ENCODE measurements around the gene ETFBKMT. TPM values are rescaled to one million over a fixed set of nuclear protein-coding genes. Genes with fewer than 3 reads are reported as not detected.

Gene ETFBKMT
- polyA plus RNA-seq, 3 donors, result 0.67 to 2.2 (median 1.5) TPM

- no peak for DNase-seq
- intact Hi-C loops (cut with micrococcal nuclease), result no loop called here
- Histone ChIP-seq H3K9me3 (replicated peaks in 1 of 2; ENCODE audit: control insufficient read depth in 1 of 2, insufficient read depth in 1 of 2, low read length in 2 of 2) (peaks cover 0 to 7% of the 10 kb centered on the region in 2 donors), H3K79me2 (ENCODE audit: insufficient read depth, low read length) (no peaks in the 10 kb centered on the region), H3K9ac (ENCODE audit: insufficient read depth, low read length, poor library complexity, severe bottlenecking) (no peak overlapping the region), H4K20me1 (ENCODE audit: insufficient read depth, low read length) (no peaks in the 10 kb centered on the region), H3K4me2 (replicated peaks; ENCODE audit: extremely low read depth, low read length, poor library complexity, severe bottlenecking) (no peak overlapping the region), H2AFZ (ENCODE audit: insufficient read depth, low read depth, low read length, poor library complexity, severe bottlenecking) (no peak overlapping the region), H3K4me3 (replicated peaks in 1 of 3; ENCODE audit: low read depth in 2 of 3, low read length in 3 of 3) (no peak overlapping the region), H3K27me3 (ENCODE audit: control insufficient read depth in 2 of 2, insufficient read depth in 2 of 2, low read length in 2 of 2) (no peaks in the 10 kb centered on the region), H3K36me3 (replicated peaks in 1 of 2; ENCODE audit: control insufficient read depth in 1 of 2, insufficient read depth in 2 of 2, low read length in 2 of 2) (no peaks in the 10 kb centered on the region), H3K27ac (ENCODE audit: low read depth in 1 of 2, low read length in 2 of 2) (no peak overlapping the region), H3K4me1 (ENCODE audit: control insufficient read depth in 1 of 2, insufficient read depth in 2 of 2, low read length in 2 of 2) (no peaks in the 10 kb centered on the region)
- TF ChIP-seq, protein P1, sequence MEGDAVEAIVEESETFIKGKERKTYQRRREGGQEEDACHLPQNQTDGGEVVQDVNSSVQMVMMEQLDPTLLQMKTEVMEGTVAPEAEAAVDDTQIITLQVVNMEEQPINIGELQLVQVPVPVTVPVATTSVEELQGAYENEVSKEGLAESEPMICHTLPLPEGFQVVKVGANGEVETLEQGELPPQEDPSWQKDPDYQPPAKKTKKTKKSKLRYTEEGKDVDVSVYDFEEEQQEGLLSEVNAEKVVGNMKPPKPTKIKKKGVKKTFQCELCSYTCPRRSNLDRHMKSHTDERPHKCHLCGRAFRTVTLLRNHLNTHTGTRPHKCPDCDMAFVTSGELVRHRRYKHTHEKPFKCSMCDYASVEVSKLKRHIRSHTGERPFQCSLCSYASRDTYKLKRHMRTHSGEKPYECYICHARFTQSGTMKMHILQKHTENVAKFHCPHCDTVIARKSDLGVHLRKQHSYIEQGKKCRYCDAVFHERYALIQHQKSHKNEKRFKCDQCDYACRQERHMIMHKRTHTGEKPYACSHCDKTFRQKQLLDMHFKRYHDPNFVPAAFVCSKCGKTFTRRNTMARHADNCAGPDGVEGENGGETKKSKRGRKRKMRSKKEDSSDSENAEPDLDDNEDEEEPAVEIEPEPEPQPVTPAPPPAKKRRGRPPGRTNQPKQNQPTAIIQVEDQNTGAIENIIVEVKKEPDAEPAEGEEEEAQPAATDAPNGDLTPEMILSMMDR (IDR thresholded peaks at IDR 0.05), result no peak
- Mint-ChIP-seq H3K4me3 (no peak overlapping the region), H3K9me3 (peaks cover 0 to 5% (median 0%) of the 10 kb centered on the region in 7 donors), H3K27ac (no peak overlapping the region), H3K27me3 (ENCODE audit: low read depth in 3 of 3) (peaks cover 0 to 2% (median 0%) of the 10 kb centered on the region in 3 donors), H3K36me3 (no peaks in the 10 kb centered on the region), H3K4me1 (peaks cover 2% of the 10 kb centered on the region)
- no CpG with 5 or more reads among the region's 3 CpGs for WGBS (ENCODE audit: insufficient coverage)
Measured at GRCh38 chr12:31618228-31619025, 41.1 kb upstream of the ETFBKMT start.

- H3K9me3 ChIP-seq (replicated peaks in 1 of 2; ENCODE audit: control insufficient read depth in 1 of 2, insufficient read depth in 1 of 2, low read length in 2 of 2), result peaks cover 0 to 7% of the 10 kb centered on the region in 2 donors
- Mint-ChIP-seq H3K36me3 (no peaks in the 10 kb centered on the region), H3K4me3 (no peak overlapping the region), H3K27ac (no peak overlapping the region), H3K27me3 (ENCODE audit: low read depth in 3 of 3) (peaks cover 0 to 2% (median 0%) of the 10 kb centered on the region in 3 donors), H3K4me1 (peaks cover 2% of the 10 kb centered on the region), H3K9me3 (peaks cover 0 to 5% (median 0%) of the 10 kb centered on the region in 7 donors)
- no peak overlapping the region for H3K27ac ChIP-seq (ENCODE audit: low read depth in 1 of 2, low read length in 2 of 2)
- no peak overlapping the region for H3K4me3 ChIP-seq (replicated peaks in 1 of 3; ENCODE audit: low read depth in 2 of 3, low read length in 3 of 3)
- intact Hi-C loops (cut with micrococcal nuclease), result no loop called here
- H3K4me2 ChIP-seq (replicated peaks; ENCODE audit: extremely low read depth, low read length, poor library complexity, severe bottlenecking), result no peak overlapping the region
- H3K9ac ChIP-seq (ENCODE audit: insufficient read depth, low read length, poor library complexity, severe bottlenecking), result no peak overlapping the region
- H2AFZ ChIP-seq (ENCODE audit: insufficient read depth, low read depth, low read length, poor library complexity, severe bottlenecking), result no peak overlapping the region
- no peaks in the 10 kb centered on the region for H3K27me3 ChIP-seq (ENCODE audit: control insufficient read depth in 2 of 2, insufficient read depth in 2 of 2, low read length in 2 of 2)
- H4K20me1 ChIP-seq (ENCODE audit: insufficient read depth, low read length), result no peaks in the 10 kb centered on the region
- TF ChIP-seq, protein P1 (IDR thresholded peaks at IDR 0.05), result no peak
- no CpG with 5 or more reads among the region's 2 CpGs for WGBS (ENCODE audit: insufficient coverage)
- no peaks in the 10 kb centered on the region for H3K4me1 ChIP-seq (ENCODE audit: control insufficient read depth in 1 of 2, insufficient read depth in 2 of 2, low read length in 2 of 2)
- H3K36me3 ChIP-seq (replicated peaks in 1 of 2; ENCODE audit: control insufficient read depth in 1 of 2, insufficient read depth in 2 of 2, low read length in 2 of 2), result no peaks in the 10 kb centered on the region
- DNase-seq, result no peak
- no peaks in the 10 kb centered on the region for H3K79me2 ChIP-seq (ENCODE audit: insufficient read depth, low read length)
Measured at GRCh38 chr12:31620311-31620710, 39.2 kb upstream of the ETFBKMT start.

Measured in CD14-positive monocyte (primary cell).